T-helper 9 cell (primary cell): ENCODE results near the gene PFDN4.

Experiments
- DNase-seq: peaks from one replicate; pipeline ENCODE4 v3.0.0-alpha.2; 2020

Gene PFDN4

DNA sequence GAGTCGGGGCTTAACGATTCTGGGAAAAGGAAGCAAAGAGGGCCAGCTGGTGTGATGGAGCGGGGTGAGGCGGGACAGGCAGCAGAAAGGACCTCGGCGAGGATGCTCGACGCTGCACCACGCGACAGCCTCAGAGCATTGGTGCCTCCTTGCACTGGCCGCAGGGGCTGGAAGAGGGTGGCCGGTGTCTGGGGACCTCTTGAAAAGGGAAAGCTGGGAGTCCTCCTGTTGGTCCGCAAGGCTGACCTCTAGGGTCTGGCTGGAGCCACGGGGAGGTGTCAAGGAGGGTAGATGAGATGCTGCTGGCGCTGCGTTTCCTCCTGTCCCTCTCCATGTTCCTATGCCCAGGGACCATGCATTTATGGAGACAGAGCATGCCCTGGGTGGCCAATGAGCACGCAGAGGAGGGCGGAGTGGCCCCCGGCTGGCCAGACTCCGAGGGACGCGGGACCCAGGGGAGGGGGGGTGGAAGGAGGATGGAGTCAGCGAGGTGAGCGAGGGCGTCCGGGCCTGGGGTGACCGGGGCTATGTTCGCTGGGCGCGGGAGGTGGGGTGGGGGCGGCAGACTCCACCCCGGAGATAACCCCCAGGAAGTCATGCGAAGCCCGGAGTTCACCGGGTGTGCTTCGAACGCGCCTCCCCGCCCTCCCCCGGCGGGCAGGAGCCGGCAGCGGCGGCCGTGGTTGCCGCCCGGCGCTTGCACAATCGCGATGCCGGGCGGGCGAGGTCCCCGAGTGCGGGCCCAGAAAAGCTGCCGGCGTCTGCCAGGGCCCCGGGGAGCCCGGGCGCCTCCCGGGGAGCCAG, 34.0 kb upstream of the PFDN4 start, which contains the start of gene CYP24A1:
Gene CYP24A1, minus strand, starts transcription at position 334 of the 804 bp plus-strand sequence. CDS start 407 bp downstream, outside the sequence.
- DNase-seq, result no peak

DNA sequence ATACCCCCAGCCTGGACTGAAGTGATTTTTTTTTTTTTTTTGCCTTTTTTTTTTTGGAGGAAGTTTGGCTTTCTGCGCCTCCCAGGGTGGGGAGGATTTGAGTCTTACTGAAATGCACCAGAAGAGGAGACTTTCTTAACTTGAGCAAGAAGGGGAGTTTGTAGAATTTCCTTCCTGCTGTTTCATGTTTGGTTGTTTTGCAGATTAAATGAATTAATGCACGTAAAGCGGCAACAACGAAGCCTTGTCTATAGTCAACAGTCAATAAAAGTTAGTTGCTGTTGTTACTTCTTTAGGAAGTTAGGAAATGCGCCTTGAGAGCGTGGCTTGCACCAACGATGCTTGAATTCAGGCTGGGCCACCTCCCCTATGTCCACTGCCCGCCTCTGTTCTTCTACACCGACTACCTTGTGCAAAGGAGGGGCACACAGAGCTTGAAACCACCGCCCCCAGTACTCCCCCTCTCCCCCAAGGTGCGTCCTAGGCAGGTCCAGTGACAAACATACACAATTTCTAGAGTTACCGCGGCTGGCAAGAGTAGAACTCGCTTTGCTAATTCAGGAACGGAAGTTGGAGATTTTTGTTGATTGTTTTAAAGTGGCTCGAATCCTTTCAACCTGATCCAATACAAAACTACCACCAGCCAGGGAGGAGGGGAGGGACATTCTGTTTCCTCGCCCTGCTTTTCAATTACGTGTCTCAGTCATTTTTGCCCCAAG, 33.3 kb upstream of the PFDN4 start:
- DNase-seq, result no peak

DNA sequence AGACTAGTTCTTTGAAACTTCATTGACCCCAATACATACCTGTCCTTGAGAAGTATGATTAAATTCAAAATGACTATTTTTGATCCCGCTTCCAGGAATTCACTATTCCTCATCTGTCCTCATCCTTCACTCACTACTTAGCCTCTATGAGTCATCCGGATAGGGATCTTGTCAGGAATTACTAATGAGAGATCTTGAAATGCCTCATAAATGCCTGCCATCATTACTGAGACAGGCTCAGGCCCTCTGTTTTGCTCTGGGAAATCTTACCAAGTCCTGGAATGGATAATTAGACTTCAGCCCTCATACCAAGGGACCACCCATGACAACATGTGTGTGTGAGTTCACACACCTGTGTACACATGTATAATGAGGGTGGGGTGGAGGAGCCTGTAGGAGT, 31.3 kb upstream of the PFDN4 start:
- no peak for DNase-seq

DNA sequence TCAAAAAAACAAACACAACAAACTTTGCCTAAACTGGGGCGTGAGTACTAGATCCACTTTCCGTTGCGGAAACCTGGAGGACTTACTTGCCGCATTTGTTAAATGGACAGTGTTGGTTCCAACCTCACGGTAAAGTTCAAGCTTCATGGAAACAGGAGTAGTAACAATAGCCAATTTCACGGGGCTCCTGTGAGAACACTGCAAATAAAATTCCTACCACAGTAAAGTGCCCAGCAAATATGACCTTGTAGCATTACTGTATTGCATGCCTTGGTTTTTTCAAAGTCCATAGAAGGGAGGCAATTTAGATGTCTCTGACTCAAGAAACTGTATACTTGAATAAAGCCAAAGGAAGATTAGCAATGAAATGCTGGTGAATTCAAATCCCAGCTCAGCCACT, 30.5 kb upstream of the PFDN4 start:
- no peak for DNase-seq

DNA sequence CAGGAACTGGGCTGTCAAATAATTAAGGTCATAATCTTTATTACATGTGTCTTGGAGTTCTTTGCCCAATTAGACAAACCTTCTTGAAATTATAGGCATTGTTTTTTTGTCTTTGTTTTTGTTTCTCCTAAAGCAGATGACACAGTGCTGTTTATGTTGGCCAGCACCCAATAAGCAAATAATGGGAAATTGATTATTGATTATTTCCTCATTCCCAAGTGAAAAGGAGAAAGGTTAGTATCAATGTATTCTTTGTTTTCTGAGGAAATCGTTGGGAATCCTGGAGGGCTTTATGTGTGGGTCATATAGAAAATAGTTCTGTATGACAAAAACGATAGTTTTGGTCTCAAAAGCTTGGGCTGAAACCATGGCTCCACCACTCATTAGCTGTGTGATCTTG, 29.6 kb upstream of the PFDN4 start:
- DNase-seq, result no peak

DNA sequence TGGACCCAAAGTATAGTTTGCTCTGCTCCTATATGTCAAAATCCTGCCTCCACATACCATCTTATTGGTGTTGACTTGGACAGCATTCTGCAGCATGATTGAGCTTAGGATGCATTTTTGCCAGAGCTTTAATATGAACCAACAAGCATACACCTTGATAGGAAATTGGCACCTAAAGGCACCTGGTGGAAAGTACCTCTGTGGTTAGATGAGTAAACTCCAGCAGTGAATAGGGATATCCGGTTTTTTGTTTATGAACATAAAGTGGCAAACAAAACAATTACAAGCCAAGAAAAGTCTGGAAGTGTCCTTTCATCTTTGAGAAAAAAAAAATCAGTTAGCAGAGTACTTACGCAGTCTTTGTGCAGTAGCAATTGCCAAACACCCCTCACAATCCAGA, 27.9 kb upstream of the PFDN4 start:
- DNase-seq, result no peak

DNA sequence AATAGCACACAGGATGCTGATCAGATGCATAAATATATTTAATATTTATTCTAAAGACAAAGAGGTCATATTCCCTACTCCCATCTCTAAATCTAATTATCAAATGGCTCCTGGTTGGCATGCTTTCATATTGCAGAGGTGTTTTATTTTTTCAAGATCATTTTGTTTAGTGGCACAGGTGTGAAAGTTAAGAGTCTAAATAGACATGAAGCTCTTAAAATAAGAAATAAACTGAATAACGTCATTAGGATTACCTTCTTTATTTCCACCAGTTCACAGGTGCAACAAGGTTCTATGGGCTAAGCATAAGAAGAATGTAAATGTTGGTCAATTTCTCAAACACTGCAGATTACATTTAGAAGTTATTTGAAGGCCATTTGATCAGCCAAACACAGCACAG, 27.0 kb upstream of the PFDN4 start:
- DNase-seq, result no peak

DNA sequence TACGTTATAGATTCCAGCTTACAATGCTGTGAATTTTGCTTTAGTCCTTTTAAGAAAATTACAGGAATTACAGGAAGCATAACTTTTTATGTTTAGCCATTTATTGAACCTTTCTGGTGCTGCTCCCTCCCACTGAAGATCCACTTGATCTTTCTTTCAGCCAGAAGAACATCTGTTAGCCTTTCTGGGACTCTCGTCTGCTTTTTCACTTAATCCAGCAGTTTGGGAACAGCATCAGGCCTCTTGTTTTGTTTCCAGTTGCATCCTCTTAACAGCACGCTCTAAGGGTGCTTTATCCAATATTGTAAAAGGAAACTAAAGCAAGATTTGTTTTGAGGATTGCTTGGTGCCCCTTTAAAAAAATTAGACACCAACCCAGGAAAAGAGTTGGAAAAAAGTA, 23.8 kb upstream of the PFDN4 start:
- no peak for DNase-seq

DNA sequence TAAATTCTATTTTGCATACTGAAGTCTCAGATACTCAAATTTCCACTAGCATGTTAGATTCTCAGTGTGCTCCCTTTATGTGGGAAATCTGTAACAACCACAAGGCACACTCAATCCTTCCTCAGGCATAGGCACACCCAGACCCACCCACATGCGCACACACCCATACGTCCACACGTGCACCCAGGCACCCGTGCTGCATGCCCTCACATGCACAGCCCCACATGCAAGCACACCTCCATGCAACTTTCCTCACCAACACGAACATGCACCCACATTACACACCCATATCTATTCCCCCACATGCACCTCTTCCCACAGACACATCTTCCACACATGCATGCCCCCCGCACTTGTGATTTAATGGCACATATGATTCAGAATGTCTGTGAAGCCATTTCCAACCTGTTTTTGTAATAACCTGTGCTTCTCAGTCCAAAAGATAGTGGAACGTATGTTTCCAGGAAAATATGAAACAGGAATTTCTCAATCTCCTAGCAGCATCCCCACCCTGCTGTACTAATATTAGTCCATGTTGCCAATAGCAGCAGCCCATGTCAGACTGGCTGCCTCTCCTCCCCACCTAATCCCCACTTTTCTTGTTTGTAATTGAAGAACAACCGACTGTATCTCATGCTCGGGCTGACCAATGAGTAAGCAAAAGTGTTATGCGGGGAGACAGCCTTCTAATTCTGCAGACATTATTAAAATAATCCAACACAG, 22.8 kb upstream of the PFDN4 start:
- DNase-seq, result no peak

DNA sequence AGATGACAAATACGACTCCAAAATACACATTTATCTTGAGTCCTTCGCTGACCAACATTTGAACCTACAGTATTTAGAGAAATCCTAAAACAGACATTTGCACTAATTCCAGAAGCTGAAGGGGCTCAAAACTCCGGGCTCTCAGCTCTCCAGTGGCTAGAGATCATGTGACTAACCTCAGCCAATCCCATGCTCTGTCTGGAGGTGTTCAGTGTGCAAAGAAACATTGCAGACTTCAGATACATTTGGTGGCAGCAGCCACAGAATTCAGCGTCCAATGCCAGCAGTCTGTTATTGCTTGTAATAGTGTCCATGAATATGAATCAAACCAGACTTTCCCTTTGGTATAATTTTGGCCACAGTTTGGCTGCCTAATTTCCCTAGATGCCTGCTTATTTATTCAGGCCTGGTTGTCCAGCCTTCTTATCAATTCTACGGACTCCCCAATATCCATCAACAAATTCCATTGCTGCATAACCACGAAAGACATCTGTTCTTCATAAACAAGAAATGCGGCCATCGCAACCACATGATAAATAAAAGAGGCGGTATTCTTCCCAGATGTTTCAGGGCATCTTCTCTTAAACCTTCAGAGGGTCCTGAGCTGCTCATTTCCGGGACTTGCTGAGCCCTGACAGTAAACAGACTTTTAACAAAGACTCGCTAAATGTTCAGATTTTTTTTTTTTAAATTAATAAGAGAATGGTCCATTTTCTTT, 19.6 kb upstream of the PFDN4 start:
- DNase-seq, result no peak

DNA sequence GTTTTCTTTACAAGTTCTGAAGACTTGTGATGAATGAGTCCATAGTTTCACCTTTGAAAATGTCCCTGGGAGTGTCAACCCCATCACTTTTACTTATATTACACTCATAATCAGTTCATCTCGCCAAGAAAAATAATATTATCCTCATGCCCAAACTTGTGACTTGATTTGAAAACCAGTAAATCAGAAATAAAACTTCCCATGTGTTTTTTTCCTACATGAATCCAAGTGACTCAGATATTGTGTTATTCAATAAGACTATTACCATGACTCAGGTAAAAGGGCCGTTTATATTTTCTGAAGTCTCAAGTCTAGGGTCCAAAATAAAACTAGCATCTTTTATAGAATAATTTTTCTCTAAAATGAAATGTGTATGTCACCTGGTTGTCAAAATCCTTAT, 18.3 kb upstream of the PFDN4 start:
- DNase-seq, result no peak

DNA sequence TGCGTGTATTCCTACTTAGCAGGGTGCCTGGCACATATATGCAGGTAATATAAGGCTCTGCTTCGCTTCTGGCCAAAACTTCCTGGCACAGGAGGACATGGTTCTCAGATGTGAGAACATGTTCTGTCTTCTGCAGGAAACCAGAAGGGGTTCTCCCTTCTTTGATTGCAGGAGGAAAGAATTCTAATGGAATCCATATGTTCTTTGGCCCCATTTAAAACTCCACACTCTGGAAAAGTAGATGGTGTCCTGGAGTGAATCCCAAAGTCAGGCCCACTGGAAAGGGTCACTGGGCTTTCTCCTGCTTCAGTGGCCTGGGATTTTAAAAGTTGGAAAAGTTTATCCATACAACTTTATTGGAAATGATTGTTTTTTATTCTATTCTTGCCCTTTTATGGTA, 17.7 kb upstream of the PFDN4 start:
- no peak for DNase-seq

DNA sequence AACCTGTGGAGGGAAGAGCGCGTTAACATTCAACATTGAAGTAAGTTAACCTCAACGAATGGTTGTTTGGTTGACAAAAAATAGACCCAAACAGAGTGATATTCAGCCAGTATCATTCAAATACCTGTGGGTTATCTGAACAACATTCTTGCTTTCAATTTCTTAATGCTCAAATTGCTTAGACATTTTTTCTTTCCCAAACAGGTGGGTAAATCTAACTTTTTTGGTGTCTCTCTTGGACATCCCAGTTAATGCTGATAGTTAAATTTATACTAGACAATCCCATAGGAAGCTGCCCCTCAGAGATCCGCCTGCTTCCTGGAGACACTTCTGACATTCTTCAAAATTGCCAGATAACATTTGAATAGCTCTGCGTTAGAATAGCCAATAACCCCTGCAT, 14.1 kb upstream of the PFDN4 start:
- DNase-seq, result no peak

DNA sequence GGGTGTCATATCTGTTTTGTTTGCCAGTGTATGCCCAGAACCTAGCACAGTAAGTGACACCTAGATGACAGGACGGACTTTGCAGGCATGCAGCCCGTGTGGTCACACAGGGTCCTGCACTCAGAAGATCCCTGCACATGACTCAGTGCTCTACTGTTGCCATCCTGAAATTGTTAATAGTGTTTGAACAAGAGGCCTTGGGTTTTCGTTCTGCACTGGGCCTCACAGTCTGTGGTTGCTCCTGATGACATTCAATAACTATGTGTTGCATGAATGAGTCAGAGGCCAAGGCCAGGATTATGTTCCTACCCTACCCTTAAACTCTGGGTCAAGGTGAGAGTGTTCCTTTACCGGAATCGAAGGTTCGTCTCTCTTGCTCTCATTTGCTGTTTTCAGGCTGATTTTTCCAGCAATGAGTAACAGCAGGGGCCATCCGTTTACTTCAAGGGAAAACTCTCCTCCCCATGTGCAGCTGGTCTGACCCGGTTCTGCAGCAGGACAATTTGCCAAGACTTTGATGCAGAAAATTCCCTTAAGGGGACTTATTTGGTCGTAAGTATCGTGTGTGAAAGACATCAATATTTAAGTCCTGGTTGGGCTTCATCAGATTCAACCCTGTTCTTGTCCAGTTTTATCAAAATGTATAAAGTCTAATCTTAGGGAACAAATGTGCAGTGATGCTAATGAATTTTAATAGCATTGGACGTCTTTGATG, 13.0 kb upstream of the PFDN4 start:
- no peak for DNase-seq

DNA sequence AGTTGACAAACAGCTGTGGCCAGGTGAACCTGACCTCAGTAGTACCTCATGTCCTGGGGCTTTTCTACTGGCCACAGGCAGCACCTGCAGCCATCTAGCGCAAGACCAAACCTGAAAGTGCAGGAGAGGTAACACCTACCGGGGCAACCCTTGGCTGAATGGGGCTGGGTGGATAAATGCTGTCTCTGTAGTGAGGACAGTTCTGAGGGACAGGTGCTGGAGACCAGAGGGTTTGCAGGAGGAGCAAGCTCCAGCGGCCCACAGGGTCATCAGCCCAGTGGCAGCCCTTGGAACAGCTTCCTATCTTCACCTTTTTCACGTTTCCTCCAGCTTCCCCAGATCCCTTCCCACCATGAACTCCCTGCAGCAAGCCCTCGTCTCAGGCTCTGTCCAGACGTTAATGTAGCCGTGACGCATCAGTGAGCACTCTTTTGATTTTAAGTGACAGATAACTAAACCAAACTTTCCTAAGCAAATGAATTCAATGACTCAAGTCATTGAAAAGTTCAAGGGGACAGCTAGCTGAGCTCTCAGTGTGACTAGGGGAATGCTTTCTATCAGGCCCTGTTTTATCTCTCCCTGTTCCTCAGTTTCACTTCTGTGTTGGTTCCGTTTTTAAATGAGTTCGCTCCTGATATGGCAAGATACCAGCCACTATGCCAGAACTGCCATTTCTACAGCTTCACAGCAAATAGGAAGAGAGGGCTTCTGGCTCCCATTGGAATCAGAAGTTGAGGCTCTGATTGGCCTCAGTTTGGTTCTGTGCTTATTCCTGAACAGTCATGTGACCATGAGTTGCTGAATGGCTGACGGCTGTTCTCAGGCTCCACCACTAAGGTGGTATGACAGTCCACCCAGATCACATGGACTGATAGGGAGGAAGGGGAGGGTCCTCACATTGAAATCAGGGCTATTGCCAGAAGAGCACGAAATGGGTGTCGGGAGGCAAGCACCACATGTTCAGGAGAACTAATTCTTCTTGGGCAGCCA, 12.1 kb upstream of the PFDN4 start:
- no peak for DNase-seq

DNA sequence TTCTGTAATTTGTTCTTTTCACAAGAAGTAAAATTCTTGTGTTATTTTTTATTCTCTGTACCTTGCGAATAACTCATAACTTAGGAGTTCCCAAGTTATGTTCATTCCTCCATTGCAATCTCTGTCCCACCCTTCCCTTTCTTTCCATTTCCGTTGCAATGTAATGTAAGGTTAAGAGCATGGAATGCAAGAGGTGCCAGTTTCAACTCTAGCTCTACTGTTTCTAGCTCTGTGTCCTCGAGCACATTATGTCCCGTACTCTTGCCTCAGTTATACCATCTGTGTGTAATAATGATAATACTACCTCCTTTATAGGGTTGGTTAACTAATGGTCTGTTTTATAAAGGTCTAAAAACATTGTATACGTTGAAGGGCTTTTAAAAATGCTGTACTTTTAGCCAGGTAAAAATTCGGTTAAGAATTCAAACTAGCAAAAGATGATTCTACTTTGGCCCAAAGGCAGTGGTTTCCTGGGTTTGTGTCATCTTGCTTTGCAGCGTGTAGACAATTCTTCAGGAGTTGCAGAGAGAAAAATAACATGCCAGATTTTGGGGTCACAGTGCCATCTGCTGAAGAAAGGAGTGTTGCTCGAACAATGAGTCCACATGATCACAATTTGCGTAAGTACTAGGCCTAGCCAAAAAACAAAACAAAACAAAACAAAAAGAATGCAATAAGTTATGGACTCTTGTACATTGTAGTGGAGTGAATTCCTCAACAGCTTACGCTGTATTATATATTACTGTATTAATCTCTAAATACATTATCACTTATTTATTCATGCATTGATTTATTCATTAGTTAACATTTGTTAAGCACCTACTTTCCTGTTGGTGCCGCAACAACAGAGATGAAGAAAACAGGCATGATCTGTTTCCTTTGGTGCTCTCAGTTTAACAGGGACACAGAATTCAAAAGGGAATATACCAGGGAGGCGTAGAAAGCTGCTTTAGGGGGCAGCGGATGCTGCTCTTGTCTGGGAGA, 10.0 kb upstream of the PFDN4 start:
- DNase-seq, result no peak

DNA sequence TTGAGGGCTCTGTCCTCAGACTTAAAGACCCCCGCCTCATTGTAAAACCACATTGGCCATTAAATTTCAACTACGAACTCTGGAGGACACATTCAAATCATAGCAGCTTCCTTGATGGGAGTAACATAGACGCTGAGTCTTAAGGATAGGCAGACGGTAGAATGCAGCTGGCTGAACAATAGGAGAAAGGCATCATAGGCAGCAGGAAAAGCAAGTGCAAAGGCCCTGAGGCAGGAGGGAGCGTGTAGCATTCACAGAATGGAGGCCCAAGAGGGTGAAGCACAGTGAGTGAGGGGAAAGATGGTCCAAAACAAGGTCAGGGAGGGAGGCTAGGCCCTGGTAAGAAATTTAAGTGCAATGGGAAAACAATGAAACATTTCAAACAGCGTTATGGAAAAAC, 8.6 kb upstream of the PFDN4 start:
- no peak for DNase-seq

DNA sequence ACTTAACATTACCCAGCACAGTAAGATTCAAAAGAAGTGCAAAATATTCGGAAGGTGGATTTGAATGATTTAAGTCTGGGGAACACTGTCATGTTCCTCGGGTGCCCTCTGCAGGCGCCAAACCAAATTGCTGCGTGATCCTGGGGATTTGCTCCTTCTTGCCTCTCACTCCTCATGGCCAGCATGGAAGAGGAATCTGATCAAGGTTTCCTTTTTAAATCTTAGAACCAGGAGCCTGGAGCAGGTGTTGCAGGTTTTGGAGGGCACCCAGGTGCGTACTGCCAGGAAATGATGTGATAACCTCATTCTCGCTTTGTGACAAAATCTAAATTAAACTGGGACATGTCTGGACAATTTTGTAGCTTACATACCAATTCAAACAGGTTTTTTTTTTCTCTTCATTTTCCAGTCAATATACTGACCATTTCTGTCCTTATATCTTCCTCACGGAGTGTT, 8.1 kb upstream of the PFDN4 start:
- DNase-seq, result peak; percentile 55

DNA sequence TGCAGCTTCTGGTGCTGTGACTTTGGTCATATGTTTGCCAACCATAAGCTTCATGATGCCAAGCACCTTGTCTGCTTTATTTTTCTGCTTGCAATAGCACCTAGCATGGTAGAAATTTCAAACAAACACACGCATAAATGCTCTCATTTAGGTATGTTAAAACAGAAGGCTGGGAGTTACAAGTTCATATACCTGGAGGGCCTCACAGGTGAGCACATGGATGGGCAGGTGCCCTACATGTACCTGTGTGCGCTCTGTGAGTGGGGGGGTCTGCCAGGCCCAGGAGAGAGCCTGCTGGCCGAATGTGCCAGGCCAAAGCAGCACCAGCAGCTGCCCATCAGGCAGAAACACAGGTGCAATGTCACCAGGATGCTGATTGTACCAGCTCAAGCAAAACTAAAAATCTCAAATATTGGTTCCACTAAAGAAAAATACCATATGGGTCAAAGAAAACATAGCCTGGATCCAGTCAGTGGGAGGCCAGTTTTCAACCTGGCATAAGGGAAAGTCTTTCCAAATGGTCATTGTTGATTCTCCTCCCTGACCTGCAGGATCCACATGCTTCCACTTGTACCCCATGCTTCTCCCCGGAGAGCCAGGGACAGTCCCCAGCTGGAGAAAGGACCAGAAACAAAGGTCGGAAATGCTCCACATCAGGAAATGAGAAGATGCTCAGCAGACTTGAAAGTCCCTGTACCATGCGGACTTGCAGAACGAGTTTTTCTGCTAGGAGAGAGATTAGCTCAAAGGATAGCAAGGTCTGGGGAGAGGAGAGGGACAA, 7.2 kb upstream of the PFDN4 start:
- DNase-seq, result no peak
